BE2C (cell line): ENCODE data around the gene OPHN1.
"Not testable (repeated sequence)": the region's sequence is repeated elsewhere in the genome, so short reads cannot be mapped to it uniquely, and the experiment has no call there.

Source experiments
- DNase-seq: peaks from one replicate; pipeline ENCODE4 v3.0.0-alpha.2; 2020
- H3K27me3 ChIP-seq: fragments of 250-450 bp; sonication (Bioruptor Pico); 2 replicates; pipeline ENCODE4 v1.5.1; 2020; ENCODE audit warnings: mild to moderate bottlenecking
- H3K36me3 ChIP-seq: fragments of 250-450 bp; sonication (Bioruptor Pico); 2 replicates; pipeline ENCODE4 v1.5.1; 2020; ENCODE audit warnings: mild to moderate bottlenecking
- H3K4me1 ChIP-seq: fragments of 250-450 bp; sonication (Bioruptor Pico); 2 replicates; pipeline ENCODE4 v1.5.1; 2020
- H3K4me3 ChIP-seq: 2 replicates; pipeline ENCODE4 v1.5.1; 2011; ENCODE audit warnings: low read depth, low read length
- H3K9me3 ChIP-seq: fragments of 250-450 bp; sonication (Bioruptor Pico); 2 replicates; pipeline ENCODE4 v1.5.1; 2020
- TF ChIP-seq, protein P1 (sequence below): IDR thresholded peaks from 2 replicates; pipeline ENCODE4 v1.5.1; 2012; ENCODE audit warnings: mild to moderate bottlenecking, low read depth, low read length

OPHN1 gene

GRCh38 chrX:68286076-68286475, 147.2 kb downstream of the OPHN1 start:
- no peak overlapping the region for H3K4me3 ChIP-seq
- no peak for DNase-seq
- H3K27me3 ChIP-seq, result no peaks in the 10 kb centered on the region
- H3K4me1 ChIP-seq, result no peaks in the 10 kb centered on the region
- TF ChIP-seq, protein P1, sequence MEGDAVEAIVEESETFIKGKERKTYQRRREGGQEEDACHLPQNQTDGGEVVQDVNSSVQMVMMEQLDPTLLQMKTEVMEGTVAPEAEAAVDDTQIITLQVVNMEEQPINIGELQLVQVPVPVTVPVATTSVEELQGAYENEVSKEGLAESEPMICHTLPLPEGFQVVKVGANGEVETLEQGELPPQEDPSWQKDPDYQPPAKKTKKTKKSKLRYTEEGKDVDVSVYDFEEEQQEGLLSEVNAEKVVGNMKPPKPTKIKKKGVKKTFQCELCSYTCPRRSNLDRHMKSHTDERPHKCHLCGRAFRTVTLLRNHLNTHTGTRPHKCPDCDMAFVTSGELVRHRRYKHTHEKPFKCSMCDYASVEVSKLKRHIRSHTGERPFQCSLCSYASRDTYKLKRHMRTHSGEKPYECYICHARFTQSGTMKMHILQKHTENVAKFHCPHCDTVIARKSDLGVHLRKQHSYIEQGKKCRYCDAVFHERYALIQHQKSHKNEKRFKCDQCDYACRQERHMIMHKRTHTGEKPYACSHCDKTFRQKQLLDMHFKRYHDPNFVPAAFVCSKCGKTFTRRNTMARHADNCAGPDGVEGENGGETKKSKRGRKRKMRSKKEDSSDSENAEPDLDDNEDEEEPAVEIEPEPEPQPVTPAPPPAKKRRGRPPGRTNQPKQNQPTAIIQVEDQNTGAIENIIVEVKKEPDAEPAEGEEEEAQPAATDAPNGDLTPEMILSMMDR, result no peak
- H3K9me3 ChIP-seq, result no peaks in the 10 kb centered on the region
- H3K36me3 ChIP-seq, result no peaks in the 10 kb centered on the region

- no peaks in the 10 kb centered on the region for H3K9me3 ChIP-seq
Observed at GRCh38 chrX:68284281-68284904, 148.9 kb downstream of the OPHN1 start.

DNA sequence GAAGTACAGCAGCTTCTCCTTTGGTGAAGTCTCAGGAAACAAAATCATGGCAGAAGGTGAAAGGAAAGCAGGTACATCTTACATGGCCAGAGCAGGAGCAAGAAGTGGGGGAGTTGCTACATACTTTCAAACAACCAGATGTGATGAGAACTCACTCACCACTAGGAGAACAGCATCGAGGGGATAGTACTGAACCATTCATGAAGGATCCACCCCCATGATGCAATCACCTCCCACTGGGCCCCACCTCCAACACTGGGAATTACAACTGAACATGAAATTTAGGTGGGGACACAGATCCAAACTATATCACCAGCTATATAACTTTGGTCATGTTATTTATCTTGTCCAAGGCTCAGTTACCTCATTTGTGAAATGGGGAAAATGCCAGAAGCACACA, 159.4 kb downstream of the OPHN1 start:
- no peak for DNase-seq
- Histone ChIP-seq H3K9me3 (no peaks in the 10 kb centered on the region), H3K36me3 (no peaks in the 10 kb centered on the region), H3K4me1 (no peaks in the 10 kb centered on the region), H3K27me3 (no peaks in the 10 kb centered on the region), H3K4me3 (no peak overlapping the region)
- TF ChIP-seq, protein P1, result no peak

More at GRCh38 chrX:68284281-68284904, 148.9 kb downstream of the OPHN1 start:
- DNase-seq, result no peak
- Histone ChIP-seq H3K36me3 (no peaks in the 10 kb centered on the region), H3K27me3 (no peaks in the 10 kb centered on the region), H3K4me3 (no peak overlapping the region), H3K4me1 (no peaks in the 10 kb centered on the region)
- TF ChIP-seq, protein P1, result no peak

- H3K4me1 ChIP-seq, H3K36me3 ChIP-seq, H3K27me3 ChIP-seq, H3K4me3 ChIP-seq, DNase-seq, H3K9me3 ChIP-seq: not testable (repeated sequence)
Observed at GRCh38 chrX:68264793-68265192, 168.5 kb downstream of the OPHN1 start.

- H3K4me1 ChIP-seq, result no peaks in the 10 kb centered on the region
- H3K4me3 ChIP-seq, result no peak overlapping the region
- no peak for DNase-seq
- TF ChIP-seq, protein P1, result no peak
- H3K36me3 ChIP-seq, result no peaks in the 10 kb centered on the region
- H3K9me3 ChIP-seq, result no peaks in the 10 kb centered on the region
- no peaks in the 10 kb centered on the region for H3K27me3 ChIP-seq
Observed at GRCh38 chrX:68261060-68261672, 172.1 kb downstream of the OPHN1 start.

DNA sequence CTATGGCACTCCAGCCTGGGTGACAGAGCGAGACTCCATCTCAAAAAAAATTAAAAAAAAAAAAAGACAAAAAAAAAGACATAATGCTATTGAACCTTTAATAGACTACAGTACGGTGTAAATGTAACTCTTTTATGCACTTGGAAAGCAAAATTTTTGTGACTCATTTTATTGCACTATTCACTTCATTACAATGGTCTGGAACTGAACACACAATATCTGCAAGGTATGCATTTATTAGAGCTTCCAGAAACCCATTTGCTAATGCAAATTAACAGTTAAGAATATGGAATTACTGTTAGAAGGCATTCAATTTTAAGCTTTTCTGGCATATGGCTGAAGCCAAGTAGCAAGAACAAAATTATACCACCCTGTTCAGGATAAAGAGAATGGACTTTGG, 176.3 kb downstream of the OPHN1 start:
- TF ChIP-seq, protein P1, result no peak
- Histone ChIP-seq H3K4me3 (no peak overlapping the region), H3K9me3 (no peaks in the 10 kb centered on the region), H3K27me3 (no peaks in the 10 kb centered on the region), H3K4me1 (no peaks in the 10 kb centered on the region), H3K36me3 (no peaks in the 10 kb centered on the region)
- no peak for DNase-seq
